ENCODE results near the gene CHRD.

The CHRD gene

GRCh38 chr3:184352897-184353545 is 26.8 kb upstream of the CHRD start:
- DNase-seq (ENCODE audit: low spot score) = no peak
- TF ChIP-seq CTCF (IDR thresholded peaks at IDR 0.05; ENCODE audit: borderline replicate concordance, control extremely low read depth, extremely low read depth, insufficient read depth, missing control alignments) = no peak
- in situ Hi-C loops (cut with MboI; ENCODE audit: low sequenced_read_pairs, unreplicated experiment) = no loop called here

GRCh38 chr3:184353546-184353941 is 26.3 kb upstream of the CHRD start:
- in situ Hi-C loops (cut with MboI; ENCODE audit: low sequenced_read_pairs, unreplicated experiment) = no loop called here
- TF ChIP-seq CTCF (IDR thresholded peaks at IDR 0.05; ENCODE audit: borderline replicate concordance, control extremely low read depth, extremely low read depth, insufficient read depth, missing control alignments) = no peak
- no peak for DNase-seq (ENCODE audit: low spot score)

GRCh38 chr3:184354121-184354728 is 25.6 kb upstream of the CHRD start:
- peak; percentile 87 for DNase-seq (ENCODE audit: low spot score)
- in situ Hi-C loops (cut with MboI; ENCODE audit: low sequenced_read_pairs, unreplicated experiment) = no loop called here
- TF ChIP-seq CTCF (IDR thresholded peaks at IDR 0.05; ENCODE audit: borderline replicate concordance, control extremely low read depth, extremely low read depth, insufficient read depth, missing control alignments) = peak; percentile 82

GRCh38 chr3:184354754-184355153 is 25.1 kb upstream of the CHRD start:
- DNase-seq (ENCODE audit: low spot score) = no peak
- in situ Hi-C loops (cut with MboI; ENCODE audit: low sequenced_read_pairs, unreplicated experiment) = no loop called here
- no peak for TF ChIP-seq CTCF (IDR thresholded peaks at IDR 0.05; ENCODE audit: borderline replicate concordance, control extremely low read depth, extremely low read depth, insufficient read depth, missing control alignments)

GRCh38 chr3:184355261-184356040 is 24.4 kb upstream of the CHRD start:
- in situ Hi-C loops (cut with MboI; ENCODE audit: low sequenced_read_pairs, unreplicated experiment) = no loop called here
- no peak for TF ChIP-seq CTCF (IDR thresholded peaks at IDR 0.05; ENCODE audit: borderline replicate concordance, control extremely low read depth, extremely low read depth, insufficient read depth, missing control alignments)
- no peak for DNase-seq (ENCODE audit: low spot score)

- TF ChIP-seq CTCF (IDR thresholded peaks at IDR 0.05; ENCODE audit: borderline replicate concordance, control extremely low read depth, extremely low read depth, insufficient read depth, missing control alignments) = no peak
- DNase-seq (ENCODE audit: low spot score) = no peak
- in situ Hi-C loops (cut with MboI; ENCODE audit: low sequenced_read_pairs, unreplicated experiment) = no loop called here
Observed at GRCh38 chr3:184357248-184358123, 22.4 kb upstream of the CHRD start.
